CD4-positive, alpha-beta T cell treated with Interleukin-15 for 1 hour (primary cell): ENCODE measurements around the gene USP6NL.
"Not testable (repeated sequence)": the region's sequence is repeated elsewhere in the genome, so short reads cannot be mapped to it uniquely, and the experiment has no call there.

Source experiments
- DNase-seq: peaks from one replicate; pipeline ENCODE4 v3.0.0-alpha.2; 2020

Gene USP6NL

DNA sequence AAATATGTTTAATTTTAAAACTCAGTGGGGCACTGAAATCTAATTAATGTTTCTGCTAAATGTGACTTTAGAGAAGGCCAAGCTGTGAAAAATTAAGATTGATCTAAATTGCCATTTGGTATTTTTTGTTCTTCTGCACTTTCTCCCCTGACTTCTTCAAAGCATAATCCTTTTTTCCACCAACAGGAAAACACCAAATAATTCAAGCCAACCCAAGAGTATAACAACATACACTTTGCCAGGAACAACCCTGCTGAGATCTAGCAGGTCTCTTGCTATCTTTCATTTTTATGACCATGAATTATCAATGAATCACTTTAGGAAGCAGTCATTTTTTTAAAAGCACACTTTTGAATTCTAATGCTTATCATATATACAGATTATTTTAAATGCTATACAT, 100.1 kb downstream of the USP6NL start:
- DNase-seq = no peak

DNA sequence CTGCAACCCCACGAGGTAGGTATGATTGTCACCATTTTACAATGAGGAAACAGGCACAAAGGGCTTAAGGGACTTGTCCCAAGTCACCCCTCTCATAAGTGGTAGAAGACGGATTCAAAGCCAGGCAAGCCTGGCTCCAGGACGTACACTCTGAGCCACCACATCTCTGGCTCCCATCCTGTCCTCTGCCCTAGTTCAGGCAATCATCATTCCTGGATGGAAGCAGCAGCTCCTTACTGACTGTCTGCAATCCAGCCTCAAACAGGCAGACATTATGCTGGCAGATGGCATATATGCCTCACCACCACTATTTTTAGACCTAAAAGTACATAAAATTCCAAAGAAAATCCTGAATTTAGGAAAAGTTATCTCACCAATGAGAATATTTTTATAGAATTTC, 100.7 kb downstream of the USP6NL start:
- no peak for DNase-seq

DNA sequence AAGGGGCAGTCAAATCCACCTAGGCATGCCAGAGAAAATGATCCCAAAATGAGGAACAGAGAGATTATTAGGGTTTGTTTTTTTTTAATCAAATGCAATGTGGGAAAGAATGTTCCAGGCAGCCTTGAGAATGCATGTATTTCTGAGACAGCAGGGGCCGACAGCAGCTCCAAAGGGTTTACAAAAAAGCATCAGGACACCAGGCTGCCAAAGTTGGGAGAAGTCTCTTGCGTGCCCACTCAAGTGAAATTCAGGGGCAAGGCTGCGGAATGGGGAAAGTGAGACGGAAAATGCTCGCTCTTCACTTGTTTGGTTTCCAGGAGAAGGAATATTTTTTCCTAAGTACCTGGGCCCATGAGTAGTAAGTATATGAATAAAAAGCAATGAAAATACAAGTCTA, 101.2 kb downstream of the USP6NL start:
- no peak for DNase-seq

DNA sequence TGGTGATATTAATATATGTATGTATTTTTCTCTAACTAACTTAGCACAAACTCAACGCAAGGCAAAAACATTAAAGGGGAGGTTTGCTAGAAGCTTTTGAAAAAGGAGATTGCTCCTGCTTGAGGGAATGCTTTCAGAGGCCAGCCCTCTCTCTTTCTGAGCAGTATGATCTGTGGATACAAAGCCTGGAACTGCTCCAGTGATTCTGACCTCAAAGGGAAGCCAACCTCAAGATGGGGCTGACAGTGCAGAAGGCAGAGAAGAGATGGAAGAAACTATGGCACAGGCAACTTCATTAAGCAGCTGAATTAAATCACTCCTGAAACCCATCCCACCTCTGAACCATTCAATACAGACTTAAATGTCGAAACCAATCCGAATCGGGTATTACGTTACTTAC, 102.4 kb downstream of the USP6NL start:
- DNase-seq = no peak

DNA sequence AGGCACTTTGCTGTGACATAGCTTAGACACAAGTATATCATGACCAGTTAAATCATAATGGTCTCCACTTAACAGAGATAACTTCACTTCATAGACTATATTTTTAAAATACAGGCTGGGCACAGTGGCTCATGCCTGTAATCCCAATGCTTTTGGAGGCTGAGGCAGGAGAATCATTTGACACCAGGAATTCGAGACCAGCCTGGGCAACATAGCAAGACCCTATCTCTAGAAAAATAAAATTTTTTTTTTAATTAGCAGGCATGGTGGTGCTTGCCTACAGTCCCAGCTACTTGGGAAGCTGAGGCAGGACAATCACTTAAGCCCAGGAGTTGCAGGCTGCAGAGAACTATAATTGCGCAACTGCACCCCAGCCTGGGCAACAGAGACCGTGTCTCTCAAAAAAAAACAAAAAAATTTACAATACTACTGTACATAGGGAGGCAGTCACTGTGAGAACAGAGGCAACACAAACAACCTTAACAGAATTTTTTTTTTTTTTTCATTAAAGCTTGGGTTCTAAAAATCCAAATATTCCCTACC, 105.1 kb downstream of the USP6NL start:
- no peak for DNase-seq

DNA sequence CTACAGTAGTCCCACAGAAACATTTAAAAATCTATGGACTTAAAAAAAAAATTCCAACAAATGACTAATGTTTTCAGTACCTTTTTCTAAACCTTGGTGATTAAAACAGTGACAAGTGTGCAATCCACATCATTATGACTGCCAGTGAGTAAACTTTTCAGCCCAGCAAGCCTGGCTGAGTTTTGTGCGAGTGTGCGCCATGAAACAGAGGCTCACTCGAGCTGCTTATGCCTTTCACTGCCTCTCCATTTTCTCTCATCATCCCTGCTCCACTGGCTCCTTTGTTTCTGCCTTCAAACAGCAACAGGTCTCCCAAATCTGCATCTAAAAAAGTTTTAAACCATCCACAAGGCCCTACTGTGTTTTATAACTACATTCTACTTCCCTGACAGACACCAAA, 105.8 kb downstream of the USP6NL start:
- no peak for DNase-seq

DNA sequence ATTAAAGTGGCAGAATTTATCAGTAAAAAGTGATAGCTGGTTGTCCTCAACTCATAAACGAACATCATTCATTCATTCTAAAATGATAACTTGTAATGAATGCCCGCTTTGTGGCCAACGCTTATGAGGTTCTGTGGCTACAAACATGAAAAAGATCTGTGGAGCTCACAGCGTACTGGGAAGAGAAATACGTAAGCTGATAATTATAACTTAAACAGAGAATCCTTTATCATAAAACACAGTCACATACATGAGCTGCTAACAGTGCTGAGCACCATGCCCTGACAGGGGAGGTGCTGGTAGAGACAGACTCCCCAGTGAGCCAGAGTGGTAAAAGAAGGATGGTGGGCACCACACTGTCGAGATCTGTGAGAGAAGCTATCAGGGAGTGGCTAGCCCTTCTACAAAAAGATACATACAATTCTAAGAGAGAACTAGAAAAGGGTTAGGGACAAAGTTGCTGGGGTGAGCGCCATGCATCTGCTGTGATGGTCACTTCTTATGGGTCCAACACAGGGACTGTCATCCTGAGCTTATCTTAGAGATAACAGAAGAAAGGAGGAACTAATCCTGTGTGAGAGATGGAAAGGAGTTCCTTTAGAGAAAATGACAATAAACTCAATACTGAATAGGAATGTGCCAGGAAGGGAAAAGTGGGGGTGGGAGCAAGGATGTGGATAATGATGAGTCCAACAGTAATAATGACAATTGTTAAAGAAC, 106.7 kb downstream of the USP6NL start:
- DNase-seq = no peak

DNA sequence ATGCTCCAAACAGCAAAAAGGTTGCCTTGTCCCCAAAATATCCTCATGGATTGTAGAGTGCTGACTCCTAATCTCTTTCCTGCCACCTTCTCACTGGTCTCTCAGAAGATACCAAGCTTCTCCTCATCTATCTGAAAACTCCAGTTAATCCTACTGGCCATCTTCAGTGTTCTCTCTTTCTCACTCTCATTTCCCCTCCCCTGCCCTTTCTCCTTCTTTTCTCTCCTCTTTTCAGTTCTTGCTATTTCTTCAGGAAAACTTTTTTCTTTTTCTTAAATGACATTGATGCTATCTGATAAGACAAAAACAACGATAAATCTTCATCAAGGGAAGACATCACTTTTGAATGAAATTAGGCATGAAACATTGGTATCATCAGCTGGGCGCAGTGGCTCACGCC, 109.8 kb downstream of the USP6NL start:
- no peak for DNase-seq

DNA sequence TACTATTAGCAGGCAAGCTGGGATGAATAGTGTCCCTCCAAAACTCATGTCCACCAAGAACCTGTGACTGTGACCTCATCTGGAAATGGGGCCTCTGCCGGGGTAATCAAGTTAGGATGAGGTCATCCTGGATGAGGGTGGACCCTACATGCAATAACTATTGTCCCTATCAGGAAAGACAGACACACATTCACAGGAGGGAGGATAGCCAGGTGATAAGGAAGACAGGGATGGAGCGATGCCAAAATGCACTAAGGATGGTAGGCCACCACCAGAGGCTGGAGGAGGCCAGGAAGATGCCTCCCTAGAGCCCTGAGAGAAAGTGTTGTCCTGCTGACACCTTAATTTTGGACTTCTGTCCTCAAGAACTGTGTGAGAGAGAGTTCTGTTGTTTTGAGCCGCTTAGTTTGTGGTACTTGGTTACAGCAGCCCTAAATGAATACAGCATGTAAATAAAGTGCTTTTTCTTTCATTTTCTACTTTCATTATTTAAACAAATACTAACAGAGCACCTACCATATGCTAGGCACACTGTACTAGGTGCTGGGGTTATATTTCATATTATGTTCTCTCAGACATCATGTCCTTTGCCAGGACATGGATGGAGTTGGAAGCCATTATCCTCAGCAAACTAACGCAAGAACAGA, 111.9 kb downstream of the USP6NL start:
- no peak for DNase-seq

DNA sequence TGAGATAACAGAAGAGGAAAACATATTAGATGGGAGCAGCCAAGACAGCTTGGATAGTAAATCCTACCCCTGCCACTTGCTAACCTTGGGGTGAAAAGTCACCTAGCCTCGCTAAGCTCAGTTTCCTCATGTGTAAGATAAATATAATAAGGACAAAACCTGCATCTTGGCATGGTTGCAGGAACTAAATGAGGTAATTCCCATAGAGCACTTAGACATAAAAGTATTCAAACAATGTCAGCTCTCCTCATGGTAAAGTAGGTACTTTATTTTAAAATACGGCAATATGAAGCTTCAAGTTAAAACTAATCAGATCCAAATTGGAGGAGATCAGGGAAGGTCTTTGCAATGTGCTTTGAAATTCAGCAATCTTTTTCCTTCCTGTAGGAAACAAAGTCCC, 113.1 kb downstream of the USP6NL start:
- DNase-seq = no peak

DNA sequence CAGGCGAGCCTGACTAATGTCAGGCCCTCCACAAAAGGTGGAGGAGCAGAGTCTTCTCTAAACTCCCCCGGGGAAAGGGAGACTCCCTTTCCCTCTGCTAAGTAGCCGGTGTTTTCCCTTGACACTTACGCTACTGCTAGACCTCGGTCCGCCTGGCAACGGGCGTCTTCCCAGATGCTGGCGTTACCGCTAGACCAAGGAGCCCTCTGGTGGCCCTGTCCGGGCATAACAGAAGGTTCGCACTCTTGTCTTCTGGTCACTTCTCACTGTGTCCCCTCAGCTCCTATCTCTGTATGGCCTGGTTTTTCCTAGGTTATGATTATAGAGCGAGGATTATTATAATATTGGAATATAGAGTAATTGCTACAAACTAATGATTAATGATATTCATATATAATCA, 116.5 kb downstream of the USP6NL start:
- DNase-seq = not testable (repeated sequence)

DNA sequence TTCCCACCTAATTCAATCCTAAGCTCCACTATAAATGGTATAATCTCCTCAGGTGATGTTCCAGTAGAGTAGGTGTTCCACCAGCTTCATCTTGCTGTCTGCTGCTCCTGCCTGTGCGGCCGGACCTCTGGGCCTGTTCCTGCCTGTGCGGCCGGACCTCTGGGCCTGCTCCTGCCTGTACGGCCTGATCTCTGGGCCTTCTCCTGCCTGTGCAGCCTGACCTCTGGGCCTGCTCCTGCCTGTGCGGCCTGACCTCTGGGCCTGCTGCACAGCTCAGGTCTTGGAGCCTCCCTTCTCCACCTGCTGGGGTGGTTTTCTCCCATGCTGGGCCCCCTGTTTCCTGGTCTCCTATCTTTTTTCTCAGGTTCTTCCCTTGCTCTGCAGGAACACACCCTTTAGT, 117.8 kb downstream of the USP6NL start:
- no peak for DNase-seq

DNA sequence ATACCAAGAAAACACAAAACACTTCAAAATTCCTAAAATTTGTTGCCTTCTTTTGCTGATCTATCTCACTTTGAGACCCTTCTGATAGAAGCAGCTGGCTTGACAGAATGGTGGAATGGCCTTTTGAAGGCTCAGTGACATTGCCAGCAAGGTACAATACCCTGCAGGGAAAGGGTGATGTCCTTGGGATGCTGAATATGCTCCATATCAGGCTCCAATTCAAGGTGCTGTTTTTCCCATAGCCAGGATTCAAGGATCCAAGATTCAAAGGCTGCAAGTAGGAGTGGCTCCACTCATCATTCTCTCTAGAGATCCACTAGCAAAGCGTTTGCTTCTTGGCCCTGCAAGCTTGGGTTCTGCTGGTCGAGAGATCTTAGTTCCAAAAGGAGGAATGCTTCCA, 120.4 kb downstream of the USP6NL start:
- no peak for DNase-seq

DNA sequence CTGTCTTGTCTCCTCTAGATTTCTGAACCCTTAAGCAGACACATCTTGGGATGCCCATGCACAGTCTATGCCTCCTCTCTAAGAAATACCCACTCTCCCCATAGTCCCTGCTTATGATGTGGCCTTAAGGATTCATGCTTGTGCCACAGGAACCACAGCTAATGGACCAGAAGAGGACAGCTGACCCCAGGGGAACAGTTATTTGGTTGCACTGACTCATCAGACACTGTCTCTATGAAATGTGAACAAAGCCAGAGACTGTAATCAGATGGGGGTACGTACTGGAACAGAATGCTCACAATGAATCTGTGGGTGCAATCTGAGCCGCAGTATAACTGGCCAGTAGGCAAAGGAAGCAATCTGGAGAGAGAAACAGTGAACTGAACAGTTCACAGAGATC, 121.9 kb downstream of the USP6NL start:
- no peak for DNase-seq

DNA sequence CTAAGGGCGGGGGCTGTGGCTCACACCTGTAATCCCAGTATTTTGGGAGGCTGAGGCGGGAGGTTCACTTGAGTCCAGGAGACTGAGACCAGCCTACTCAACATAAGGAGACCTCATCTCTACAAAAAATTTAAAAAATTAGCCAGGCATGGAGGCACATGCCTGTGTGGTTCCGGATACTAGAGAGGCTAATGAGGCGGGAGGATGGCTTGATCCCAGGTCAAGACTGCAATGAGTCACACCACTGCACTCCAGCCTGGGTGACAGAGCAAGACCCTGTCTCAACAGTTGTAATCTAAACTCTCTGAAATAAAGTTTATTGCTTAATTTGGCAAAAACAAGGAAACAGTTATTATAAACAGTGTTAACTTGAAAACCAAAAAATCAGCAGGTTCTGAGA, 123.3 kb downstream of the USP6NL start:
- DNase-seq = no peak

DNA sequence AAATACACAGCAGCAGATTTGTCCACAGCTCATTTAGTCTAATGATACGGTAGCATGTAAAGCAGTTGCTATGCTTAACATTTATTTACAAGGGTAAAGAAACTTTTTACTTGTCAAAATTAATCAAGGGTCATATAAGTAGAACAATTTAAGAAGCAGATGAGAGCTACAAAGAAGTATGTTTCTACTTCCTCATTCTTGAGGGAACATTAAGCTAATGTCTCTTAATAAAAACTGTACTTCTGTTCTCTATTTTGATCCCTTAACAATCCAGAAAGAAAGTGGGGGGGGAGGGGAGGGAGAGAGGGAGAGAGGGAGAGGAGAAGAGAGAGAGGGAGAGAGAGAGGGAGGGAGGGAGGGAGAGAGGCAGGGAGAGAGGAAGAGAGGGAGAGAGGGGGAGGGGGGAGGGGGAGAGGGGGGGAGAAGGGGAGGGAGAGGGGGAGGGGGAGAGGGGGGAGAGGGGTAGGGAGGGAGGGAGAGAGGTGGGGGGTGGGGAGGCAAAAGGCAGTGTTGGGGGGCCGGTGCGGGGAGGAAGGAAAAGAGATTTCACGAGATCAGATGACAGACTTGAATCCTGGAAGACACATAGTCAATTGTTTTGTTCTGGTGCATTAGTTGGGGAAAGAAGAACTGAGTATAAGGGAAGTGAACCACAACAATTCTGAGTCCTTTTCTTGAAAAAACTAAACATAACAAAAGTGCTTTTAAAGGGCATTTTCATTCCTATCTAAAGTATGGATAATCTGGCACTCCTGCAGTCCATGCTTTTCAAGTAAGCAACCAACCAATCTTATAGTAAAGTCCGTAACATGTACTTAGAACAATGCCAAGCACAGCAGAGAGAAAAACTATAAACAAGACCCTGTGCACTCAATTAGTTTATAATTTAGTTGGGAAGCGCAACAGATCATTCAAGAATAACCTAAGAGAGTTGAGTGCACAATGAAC, 128.0 kb downstream of the USP6NL start:
- DNase-seq = no peak

DNA sequence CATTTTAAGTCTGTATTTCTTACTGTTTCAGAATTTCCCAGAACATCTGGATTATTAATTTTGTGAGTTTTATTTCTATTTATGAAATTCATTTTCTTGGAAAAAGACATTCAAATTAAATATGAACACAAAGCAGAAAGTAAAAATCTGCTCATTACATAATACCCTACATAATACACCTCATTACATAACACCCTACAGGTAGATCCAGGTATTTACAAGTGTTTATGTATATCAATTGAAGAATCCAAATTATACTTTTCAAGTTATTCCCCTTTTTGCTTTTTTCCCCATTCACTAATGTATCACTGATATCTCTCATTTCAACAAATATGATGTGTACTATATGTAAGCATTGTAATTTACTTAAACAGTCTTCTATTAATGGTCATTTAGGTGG, 129.1 kb downstream of the USP6NL start:
- DNase-seq = no peak

DNA sequence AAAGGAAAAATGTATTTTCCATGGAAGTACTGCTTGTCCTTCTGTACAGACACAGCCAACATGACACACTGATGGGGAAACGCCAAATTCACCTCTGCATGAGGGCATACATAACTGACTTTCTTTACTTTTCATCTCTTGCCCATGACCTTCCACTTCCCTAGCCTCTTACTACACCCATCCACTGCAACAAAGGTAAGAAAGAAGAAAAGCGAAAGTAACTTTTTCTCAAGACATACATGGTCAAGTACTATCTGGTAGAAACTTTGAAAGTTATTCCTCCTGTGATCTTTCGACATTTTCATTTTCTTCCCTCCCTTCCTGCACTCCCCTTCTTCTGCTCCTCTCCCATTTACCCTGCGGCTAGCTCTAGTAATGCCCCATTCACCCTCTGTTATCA, 130.8 kb downstream of the USP6NL start:
- DNase-seq = no peak

DNA sequence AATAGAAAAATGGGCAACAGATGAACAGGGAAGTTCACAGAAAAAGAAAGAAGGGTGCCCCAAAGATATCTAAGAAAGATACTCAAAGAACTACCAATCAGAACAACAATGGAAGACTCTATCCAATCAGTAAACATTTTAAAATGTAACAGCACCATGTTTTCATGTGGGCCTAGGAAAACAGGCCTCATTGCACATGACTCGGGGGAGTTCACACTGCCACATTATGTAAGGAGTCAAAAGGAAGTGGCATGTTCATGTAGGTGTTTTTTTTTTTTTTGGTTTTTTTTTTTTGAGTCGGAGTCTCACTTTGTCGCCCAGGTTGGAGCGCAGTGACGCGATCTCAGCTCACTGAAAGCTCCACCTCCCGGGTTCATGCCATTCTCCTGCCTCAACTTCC, 132.2 kb downstream of the USP6NL start:
- DNase-seq = no peak

DNA sequence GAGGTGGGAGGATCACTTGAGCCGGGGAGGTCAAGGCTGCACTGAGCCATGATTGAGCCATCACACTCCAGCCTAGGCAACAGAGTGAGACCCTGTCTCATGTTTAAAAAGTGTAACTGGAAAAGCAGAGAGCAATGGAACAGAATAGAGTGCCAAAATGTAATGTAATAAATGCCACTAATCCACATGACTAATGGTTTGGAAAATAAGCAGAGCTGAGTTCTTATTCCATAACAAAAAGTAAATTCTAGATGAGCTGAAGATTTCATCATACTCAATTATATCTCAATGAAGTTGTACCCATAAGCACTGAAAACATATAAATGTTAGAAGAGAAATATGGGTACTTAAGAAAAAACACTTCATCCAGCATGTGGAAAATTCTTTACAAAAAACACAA, 132.6 kb downstream of the USP6NL start:
- no peak for DNase-seq

DNA sequence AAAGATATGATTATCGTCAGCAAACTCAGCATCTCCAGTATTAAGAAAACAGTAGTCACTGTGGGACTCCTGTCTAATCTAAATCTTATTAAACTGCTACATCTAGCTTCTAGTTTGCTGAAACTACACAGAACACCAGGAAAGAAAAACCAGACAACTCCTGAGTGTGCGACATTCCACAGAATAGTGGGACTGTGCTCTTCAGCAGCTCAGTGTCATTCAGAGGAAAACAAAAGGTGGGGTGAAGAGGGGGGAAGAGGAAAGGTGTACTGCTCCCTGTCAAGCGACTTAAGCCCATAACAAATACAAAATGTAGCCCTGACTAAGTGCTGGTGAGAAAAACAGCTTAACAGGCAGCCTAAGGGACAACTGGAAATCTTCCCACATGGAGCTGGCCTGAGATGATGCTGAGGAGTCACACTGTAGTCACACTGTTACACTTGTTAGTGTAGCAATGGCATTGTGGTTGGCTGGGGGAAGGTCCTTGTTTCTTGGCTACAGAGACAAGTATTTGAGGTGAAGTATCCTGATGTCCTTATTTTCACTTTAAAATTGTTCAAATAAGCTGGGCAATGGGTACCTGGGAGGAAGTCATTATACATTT, 135.5 kb downstream of the USP6NL start:
- DNase-seq = no peak

DNA sequence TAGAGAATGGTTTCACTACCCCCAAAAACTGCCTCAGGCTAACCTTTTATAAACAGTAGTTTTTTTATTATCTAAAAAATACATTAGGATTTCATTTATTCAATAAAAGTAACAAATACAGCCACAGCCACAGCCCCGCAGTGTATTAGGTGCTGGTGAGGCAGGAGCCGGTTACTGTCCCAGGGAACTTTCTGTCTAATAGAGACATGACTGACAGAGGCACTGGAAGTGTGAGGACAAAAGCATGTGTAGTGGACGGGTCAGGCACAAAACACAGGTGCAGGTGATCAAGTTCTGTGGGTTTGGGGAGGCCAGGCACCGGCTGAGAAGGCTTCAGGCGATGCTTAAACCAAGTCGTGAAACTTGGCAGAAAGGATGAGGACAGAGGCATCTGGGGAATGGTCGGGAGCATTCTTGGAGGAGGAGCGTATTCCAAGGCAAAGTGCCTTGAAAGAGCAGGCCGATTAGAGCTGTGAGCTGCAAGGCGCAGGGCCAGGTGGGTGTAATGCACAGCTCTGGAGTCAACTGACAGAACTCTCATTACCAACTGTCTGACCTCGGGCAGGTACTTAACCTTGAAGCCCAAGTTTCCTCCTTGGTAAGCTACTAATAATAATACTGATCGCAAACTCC, 138.2 kb downstream of the USP6NL start:
- no peak for DNase-seq
